Activated CD4-positive, alpha-beta T cell treated with anti-CD3 and anti-CD28 coated beads, Interleukin-2, amount 50 U/mL, for 1 hour (primary cell): ENCODE data around the gene TCF7L2.
"Not testable (repeated sequence)": the region's sequence is repeated elsewhere in the genome, so short reads cannot be mapped to it uniquely, and the experiment has no call there.

Source experiments
- DNase-seq: peaks from one replicate; pipeline ENCODE4 v3.0.0-alpha.2; 2020

TCF7L2 gene

DNA sequence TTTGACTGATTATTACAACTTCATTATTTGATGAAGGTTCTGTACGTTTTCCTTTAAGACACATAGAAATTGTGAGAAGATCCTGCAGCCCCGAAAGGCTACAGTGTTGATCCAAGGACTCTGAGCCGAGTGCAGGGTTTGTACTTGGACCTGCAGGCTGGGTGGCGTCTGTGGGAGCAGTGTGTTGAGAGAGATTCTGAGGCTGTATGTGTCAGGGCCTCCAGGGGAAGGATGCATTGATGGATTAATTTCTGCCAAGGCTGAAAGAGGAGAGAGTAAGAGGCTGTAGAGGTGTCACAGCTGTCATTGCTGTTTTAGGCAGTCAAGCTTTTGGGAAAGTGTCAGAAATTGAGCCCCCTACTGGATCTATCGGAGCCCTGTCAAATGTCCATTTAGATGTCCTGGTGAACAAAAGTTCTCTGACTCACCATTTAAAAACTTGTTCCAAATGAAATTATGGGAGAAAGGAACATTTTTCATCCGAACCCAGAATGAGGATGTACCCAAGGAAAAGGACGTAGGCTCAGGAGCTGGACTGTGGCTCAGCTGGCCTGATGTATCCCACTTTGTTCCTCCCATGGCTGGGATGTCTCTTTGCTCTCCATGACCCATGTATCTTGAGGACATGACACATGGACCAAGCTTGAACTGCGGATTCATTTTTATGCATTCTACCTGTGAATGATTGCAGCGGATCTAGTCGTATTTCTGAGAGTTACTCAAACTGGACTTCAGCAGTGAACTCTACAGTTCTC is 102.2 kb downstream of the TCF7L2 start:
- DNase-seq = no peak

DNA sequence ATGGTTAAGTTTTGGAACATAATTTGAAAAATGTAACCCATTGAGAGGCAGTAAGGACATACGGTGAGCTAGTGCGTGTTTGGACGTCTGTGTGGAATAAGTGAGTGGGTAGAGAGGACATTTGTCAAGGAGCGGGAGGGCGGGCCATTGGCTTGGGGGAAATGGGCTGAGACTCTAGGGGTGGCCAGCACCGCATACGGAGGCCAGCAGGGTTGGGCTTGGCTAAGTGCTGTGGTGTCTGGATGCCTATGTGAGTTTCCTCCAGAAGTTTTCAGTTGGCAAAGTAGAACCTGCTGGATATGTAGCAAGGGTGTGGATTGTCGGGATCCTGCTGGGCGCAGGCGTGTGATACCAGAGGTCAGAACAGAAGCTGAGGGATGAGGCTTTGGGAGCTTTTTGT is 103.0 kb downstream of the TCF7L2 start:
- DNase-seq = no peak

- DNase-seq = no peak
Measured at GRCh38 chr10:113053881-113054280, 103.8 kb downstream of the TCF7L2 start.

- no peak for DNase-seq
Measured at GRCh38 chr10:113055458-113055857, 105.4 kb downstream of the TCF7L2 start.

- DNase-seq = no peak
Measured at GRCh38 chr10:113056030-113056429, 106.0 kb downstream of the TCF7L2 start.

DNA sequence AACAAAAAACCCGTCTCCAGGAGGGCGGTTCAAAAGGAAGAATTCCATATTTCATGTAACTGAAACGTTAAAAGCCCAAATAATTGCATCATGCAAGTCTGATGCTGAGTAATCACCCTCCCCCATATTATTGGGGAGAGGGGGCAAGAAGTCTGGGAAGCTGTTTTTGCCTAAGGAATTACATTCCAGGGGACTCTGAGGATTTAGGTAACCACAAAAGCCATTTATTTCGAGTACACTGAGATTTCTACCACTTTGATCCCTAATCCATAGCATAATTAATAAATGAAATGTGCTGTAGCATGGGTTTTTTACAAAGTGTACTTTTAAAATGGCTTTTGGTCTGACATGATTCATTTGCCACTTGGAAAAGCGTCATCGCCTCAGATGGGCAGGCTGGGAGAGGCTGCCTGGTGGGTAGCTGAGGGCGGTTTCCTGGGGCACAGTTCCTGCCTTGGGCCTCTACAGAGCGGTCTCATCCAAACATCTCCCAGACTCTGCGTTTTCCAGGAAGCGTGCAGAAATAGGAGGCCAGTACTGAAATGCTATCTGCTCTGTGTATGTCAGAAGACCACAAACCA is 106.5 kb downstream of the TCF7L2 start:
- no peak for DNase-seq

GRCh38 chr10:113057948-113058522 is 108.0 kb downstream of the TCF7L2 start:
- no peak for DNase-seq

- DNase-seq = no peak
Measured at GRCh38 chr10:113058523-113059370, 108.7 kb downstream of the TCF7L2 start.

DNA sequence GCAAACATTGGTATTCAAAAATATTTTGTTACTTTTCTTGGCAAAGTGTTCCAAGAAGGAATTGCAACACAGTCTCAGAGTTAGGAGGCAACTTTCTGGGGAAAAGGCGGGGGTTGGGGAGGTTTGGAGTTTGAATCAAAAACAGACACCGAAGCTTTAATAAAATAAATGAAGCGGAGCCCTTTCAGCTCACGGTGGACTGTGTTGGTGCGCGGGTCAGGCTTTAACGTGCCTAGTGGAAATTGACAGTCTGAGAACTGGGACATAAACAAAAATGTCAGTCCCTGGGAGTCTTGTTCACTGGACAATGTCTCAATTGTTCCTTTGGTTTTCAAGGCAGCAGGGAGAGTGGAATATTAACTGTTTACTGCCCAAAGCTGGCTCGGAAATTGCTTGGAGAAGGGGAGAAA is 109.3 kb downstream of the TCF7L2 start:
- DNase-seq = no peak

DNA sequence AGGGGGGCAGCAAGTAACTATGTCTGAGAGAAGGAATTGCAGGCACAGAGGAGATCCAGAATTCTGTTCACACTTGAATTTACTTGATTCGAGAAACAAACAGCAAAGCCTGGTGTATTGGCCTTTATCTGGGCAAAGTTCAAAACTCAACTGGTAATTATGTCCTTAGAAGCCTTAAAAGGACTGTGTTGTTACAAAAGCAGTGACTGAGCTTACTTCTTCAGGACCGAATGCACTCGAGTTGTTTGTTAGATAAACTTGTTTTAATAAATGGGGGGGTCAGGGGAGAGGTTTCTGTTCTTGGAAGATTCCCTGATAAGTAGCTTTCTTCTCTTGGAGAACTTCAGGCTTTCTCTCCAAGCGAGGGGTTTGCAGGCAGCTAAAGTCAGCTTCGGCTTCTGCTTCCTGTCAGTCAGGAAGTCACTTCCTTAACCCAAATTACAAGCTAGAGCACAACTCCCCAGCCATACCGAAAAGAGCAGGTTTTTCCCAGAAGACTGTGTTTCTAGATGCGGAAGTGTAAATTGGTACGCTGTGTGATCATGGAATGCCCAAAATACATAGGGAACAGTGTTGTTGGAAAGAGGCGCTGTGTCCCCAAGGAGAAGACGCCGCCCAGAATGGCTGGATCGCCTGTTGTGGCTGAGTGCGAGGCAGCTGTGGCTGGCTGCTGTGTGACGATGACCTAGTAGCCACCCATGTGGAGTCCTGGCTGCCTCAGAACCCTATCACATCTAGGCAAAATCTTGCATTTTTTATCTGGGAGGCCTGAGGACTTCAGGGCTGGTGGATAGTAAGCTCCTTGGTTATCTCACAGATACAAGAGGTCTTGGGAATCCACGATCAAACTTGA is 110.4 kb downstream of the TCF7L2 start:
- no peak for DNase-seq

DNA sequence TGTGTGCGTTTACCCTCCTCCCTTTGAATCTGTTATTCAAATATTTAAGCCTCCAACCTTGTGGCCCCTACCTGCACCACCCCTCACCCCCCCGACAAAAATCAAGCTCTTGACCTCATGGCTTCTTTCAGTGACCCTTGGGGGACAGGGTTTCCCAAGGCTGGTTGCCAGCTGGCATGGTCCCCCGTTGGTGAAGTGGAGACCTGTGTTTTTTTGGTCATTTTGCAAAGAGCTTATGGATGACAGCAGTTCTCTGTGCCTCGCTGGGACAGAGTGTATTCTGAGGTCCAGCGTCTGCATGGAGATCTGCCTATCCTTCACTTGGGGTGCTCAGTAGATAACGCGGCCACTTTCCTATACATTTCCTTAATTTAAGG is 111.0 kb downstream of the TCF7L2 start:
- DNase-seq = no peak

DNA sequence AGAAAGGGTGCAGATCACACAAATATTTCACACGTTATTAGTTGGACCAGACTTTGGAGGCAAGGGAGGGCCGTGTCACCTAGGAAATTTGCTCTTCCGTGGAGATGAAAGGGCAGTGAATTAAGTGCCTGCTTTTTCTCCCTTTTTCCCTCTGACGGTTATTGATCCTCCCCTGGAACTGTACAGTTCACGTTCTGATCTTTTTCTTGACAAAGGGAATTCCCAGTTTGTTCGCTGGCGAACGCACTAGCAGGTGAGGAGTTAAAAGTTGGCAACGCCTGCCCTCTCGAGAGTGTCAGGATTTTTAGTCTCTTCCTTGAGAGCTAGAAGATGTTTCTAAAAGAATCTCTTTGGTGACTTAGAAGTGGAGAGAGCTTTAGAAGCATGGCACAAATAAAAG is 111.5 kb downstream of the TCF7L2 start:
- no peak for DNase-seq

- DNase-seq = no peak
Measured at GRCh38 chr10:113063043-113063967, 113.3 kb downstream of the TCF7L2 start.

GRCh38 chr10:113064039-113064438 is 114.0 kb downstream of the TCF7L2 start:
- no peak for DNase-seq

DNA sequence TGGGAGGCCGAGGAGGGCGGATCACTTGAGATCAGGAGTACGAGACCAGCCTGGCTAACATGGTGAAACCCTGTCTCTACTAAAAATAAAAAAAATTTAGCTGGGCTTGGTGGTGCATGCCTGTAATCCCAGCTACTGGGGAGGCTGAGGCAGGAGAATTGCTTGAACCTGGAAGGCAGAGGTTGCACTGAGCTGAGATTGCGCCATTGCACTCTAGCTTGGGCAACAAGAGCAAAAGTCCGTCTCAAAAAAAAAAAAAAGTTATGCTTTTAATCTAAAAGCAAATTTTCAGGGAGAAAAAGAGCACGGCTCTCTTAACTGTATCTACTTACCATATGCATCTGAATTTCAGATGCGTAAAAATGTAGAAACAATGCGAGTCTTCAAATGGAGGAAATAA is 116.1 kb downstream of the TCF7L2 start:
- DNase-seq = not testable (repeated sequence)

GRCh38 chr10:113066561-113067312 is 116.7 kb downstream of the TCF7L2 start:
- DNase-seq = no peak

GRCh38 chr10:113067501-113067900 is 117.5 kb downstream of the TCF7L2 start:
- DNase-seq = no peak

- DNase-seq = no peak
Measured at GRCh38 chr10:113068178-113068890, 118.3 kb downstream of the TCF7L2 start.

GRCh38 chr10:113069595-113069994 is 119.5 kb downstream of the TCF7L2 start:
- no peak for DNase-seq

DNA sequence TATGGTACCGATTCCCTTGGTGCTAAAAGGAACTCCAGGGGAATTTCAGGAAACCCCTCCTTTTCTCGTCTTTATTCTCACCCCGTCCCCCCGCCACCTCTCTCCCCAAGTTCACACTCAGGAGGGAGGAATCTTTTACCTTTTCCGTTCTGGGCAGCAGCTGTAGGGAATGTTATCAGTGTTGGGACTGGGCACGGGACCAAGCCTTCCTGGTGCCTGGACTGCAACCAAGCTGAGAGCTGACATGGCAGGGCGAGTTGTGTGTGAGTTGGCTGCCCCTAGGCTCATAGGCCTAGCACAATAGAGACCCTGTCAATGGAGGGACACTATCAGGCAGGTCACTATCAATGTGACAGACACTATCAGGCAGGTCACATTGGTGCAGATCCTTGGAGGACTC is 121.4 kb downstream of the TCF7L2 start:
- no peak for DNase-seq
